Activated CD8-positive, alpha-beta T cell treated with anti-CD3 and anti-CD28 coated beads, Interleukin-2, amount 10 ng/mL, durations not matched to agents 7 days and 5 days (primary cell): ENCODE measurements around the gene NPM3. TPM values are rescaled to one million over a fixed set of nuclear protein-coding genes. Genes with fewer than 3 reads are reported as not detected.

Experiments used
- ATAC-seq: fragments of 150-1000 bp; cut with Tn5 transposase; one replicate; pipeline ENCODE4 v1.10.0; 2021; ENCODE audit warnings: moderate library complexity
- CTCF ChIA-PET: fragments of 350-600 bp; sonication (Branson Sonifier 250); formaldehyde crosslinking; loops from one replicate; lab custom pipeline; 2021; ENCODE audit warnings: antibody characterized with exemption; lab: Charles Lee
- POLR2A ChIA-PET: fragments of 350-600 bp; sonication (Branson Sonifier 250); formaldehyde crosslinking; loops from one replicate; lab custom pipeline; 2021; ENCODE audit warnings: antibody characterized with exemption; lab: Charles Lee
- DNase-seq: peaks from one replicate; pipeline ENCODE4 v3.0.0-alpha.2; 2020
- H3K27ac Mint-ChIP-seq: one replicate; pipeline ENCODE4 v1.8.0; 2021; ENCODE audit warnings: mild to moderate bottlenecking, mixed read lengths
- H3K27me3 Mint-ChIP-seq: one replicate; pipeline ENCODE4 v1.8.0; 2021; ENCODE audit warnings: low read depth, mixed read lengths
- H3K36me3 Mint-ChIP-seq: one replicate; pipeline ENCODE4 v1.8.0; 2021; ENCODE audit warnings: low read depth, mixed read lengths
- H3K4me1 Mint-ChIP-seq: one replicate; pipeline ENCODE4 v1.8.0; 2021; ENCODE audit warnings: low read depth, mixed read lengths
- H3K4me3 Mint-ChIP-seq: one replicate; pipeline ENCODE4 v1.8.0; 2021; ENCODE audit warnings: mild to moderate bottlenecking, mixed read lengths
- H3K9me3 Mint-ChIP-seq: one replicate; pipeline ENCODE4 v1.8.0; 2022; ENCODE audit warnings: mixed read lengths; ENCODE audit not compliant: insufficient read depth
- total RNA-seq, 2 experiments: library from RNA; stranded (reverse); gene quantifications; one replicate each; pipeline ENCODE4 v1.2.3, GENCODE V29; 2021

NPM3 gene
- total RNA-seq, 2 experiments from 2014 or later: 49.7 to 58.3 TPM

DNA sequence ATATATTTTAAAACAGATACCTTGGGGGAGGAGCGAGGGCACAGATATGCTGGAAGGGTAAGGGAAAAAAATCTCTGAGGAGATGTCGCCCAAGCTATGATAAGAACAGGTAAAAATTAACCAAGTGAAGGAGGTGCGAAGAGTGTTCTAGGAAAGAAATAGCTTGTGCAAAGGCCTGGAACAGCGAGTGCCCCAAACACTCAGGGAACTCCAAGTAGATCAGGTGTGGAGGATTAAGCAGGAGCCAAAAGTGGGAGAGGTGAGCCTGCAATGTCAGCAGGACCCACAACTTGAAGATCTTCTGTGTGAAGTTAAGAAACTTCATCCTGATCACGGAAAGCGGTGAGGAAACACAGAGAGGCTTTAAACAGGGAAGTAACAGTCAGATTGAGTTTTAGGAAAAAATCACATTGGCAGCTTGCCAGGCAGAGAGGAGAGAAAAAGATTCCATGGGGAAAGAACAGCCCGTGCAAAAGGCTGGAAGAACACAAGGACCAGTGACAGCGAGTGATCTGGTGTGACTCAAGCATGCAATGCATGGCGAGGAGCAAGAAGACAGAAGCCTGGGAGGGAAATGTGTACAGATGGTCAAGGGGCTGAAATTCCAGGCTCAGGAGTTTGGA lies 38.1 kb downstream of the NPM3 start:
- ATAC-seq: no peak
- H3K9me3 Mint-ChIP-seq: no peaks in the 10 kb centered on the region
- POLR2A ChIA-PET: no interaction called here

DNA sequence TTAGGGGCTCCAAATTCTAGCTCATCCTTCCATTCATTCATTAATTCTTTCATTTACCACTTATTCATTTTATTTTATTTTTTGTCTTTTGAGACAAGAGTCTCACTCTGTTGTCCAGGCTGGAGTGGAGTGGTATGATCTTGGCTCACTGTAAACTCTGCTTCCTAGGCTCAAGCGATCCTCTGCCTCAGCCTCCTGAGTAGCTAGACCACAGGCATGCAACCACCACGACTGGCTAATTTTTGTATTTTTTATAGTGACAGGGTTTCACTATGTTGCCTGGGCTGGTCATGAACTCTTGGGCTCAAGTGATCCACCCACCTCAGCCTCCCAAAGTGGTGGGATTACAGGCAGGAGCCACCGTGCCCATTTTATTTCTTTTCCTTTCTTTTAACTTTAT lies 39.0 kb downstream of the NPM3 start:
- Mint-ChIP-seq H3K4me3 (no peak overlapping the region), H3K4me1 (no peaks in the 10 kb centered on the region), H3K9me3 (no peaks in the 10 kb centered on the region), H3K36me3 (no peaks in the 10 kb centered on the region), H3K27me3 (peaks cover 22% of the 10 kb centered on the region), H3K27ac (no peak overlapping the region)
- CTCF ChIA-PET: interaction anchor here (1.2 to 1.3 kb wide), 2 partner anchors 37 to 446 kb away, joined by 3 to 4 read pairs; no protein-coding TSS in a partner anchor
- DNase-seq (no peak), ATAC-seq (no peak)
- POLR2A ChIA-PET: no interaction called here

More for the DNA sequence above, 38.1 kb downstream of the NPM3 start:
- H3K4me3 Mint-ChIP-seq: no peak overlapping the region
- no peaks in the 10 kb centered on the region for H3K36me3 Mint-ChIP-seq
- H3K27me3 Mint-ChIP-seq: peaks cover 22% of the 10 kb centered on the region
- H3K4me1 Mint-ChIP-seq: no peaks in the 10 kb centered on the region
- no peak for DNase-seq
- CTCF ChIA-PET: no interaction called here
- H3K27ac Mint-ChIP-seq: no peak overlapping the region

DNA sequence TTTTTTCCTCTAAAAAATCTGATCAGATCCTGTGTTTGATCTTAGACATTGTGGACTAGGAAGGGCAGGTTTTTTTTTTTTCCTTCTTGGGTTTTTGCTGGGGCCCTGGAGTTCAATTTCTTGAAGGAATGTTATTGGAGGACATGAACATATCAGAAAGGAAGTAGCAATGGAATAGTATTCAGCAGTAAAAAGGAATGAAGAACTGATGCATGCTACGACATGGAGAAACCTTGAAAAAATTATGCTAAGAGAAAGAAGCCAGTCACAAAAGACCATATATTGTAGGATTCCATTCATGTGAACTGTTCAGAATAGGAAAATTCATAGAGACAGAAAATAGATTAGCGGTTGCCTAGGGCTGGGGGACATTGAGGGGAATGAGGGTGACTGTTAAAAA lies 41.3 kb downstream of the NPM3 start:
- H3K4me1 Mint-ChIP-seq: no peaks in the 10 kb centered on the region
- DNase-seq (no peak), ATAC-seq (no peak)
- no peak overlapping the region for H3K4me3 Mint-ChIP-seq
- ChIA-PET POLR2A (no interaction called here), CTCF (interaction anchor here (0.9 kb wide), 1 partner anchor 139 kb away, joined by 3 read pairs; no protein-coding TSS in a partner anchor)
- H3K27me3 Mint-ChIP-seq: peaks cover 22% of the 10 kb centered on the region
- H3K27ac Mint-ChIP-seq: no peak overlapping the region
- H3K9me3 Mint-ChIP-seq: no peaks in the 10 kb centered on the region
- no peaks in the 10 kb centered on the region for H3K36me3 Mint-ChIP-seq

DNA sequence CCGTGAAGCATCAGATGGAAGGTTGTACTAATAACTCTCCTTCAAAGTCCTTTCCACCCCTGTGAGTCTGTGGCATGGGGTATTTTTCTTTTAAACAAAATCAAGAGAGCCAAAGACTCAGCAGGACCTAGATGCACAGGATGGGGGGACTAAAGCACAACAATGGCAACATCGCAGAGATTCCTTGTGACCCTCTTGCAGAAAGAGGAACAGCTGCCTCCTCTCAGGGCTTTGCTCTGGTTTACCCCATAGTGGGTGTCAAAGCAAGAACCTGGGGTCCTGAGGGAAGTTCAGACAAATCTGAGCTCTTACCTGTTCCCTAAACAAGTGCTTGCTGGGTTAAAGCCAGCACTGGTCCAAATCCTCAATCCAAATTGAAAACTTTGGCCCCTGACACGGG lies 46.6 kb downstream of the NPM3 start:
- H3K36me3 Mint-ChIP-seq: no peaks in the 10 kb centered on the region

DNA sequence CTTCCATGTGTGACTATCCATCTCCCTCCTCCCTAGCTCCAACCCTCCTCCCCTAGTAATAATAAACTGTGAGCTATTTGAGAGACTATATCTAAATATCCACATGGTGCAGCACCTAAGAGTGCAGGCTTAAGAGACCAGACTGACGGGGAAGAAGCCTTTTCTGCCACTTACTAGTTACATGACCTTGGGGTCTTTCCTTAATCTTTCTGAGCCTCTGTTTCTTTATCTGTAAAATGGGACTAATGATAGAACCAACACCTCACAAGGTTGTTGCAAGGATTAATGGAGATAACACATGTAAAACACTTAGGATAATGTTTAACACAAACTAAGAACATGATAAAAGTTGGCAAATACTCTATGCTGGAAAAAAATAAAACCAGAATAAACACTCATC lies 51.1 kb downstream of the NPM3 start:
- Mint-ChIP-seq H3K36me3 (no peaks in the 10 kb centered on the region), H3K4me3 (no peak overlapping the region), H3K27ac (no peak overlapping the region), H3K9me3 (no peaks in the 10 kb centered on the region), H3K4me1 (no peaks in the 10 kb centered on the region), H3K27me3 (peaks cover 20% of the 10 kb centered on the region)
- no peak for DNase-seq
- POLR2A ChIA-PET: no interaction called here
- no peak for ATAC-seq
- CTCF ChIA-PET: no interaction called here

More for the DNA sequence above, 46.6 kb downstream of the NPM3 start:
- CTCF ChIA-PET: interaction anchor here (1.6 kb wide), 1 partner anchor 134 kb away, joined by 4 read pairs; no protein-coding TSS in a partner anchor
- POLR2A ChIA-PET: no interaction called here
- H3K27me3 Mint-ChIP-seq: peaks cover 19% of the 10 kb centered on the region
- no peak overlapping the region for H3K27ac Mint-ChIP-seq
- no peaks in the 10 kb centered on the region for H3K9me3 Mint-ChIP-seq
- DNase-seq (no peak), ATAC-seq (no peak)
- no peaks in the 10 kb centered on the region for H3K4me1 Mint-ChIP-seq
- H3K4me3 Mint-ChIP-seq: no peak overlapping the region

Other genes with a start within 250 kb of the NPM3 start
- 10 to 100 TPM; 25.3 to 28.5 TPM for gene POLL, start 195.2 kb downstream of the NPM3 start, total RNA-seq
- 1 to 10 TPM; 5.1 to 6.2 TPM for gene DPCD, start 195.1 kb downstream of the NPM3 start, total RNA-seq
- 10 to 100 TPM; 36.7 to 39.3 TPM for gene FBXW4, start 88.3 kb downstream of the NPM3 start, total RNA-seq
- not detected for gene FGF8, start 7.3 kb downstream of the NPM3 start, total RNA-seq
- 100 to 1,000 TPM; 122 to 129 TPM for gene OGA, start 35.0 kb upstream of the NPM3 start, total RNA-seq
- 1 to 10 TPM; 1.9 to 2.7 TPM for gene KCNIP2, start 60.4 kb upstream of the NPM3 start, total RNA-seq